GM04504 (cell line): ENCODE measurements around the gene PRB2.
"Not testable (repeated sequence)": the region's sequence is repeated elsewhere in the genome, so short reads cannot be mapped to it uniquely, and the experiment has no call there.

Source experiments
- DNase-seq: peaks from one replicate; pipeline ENCODE4 v3.0.0-alpha.2; 2012; ENCODE audit warnings: low read depth

PRB2 gene

GRCh38 chr12:11395467-11395866 is at the start of gene PRB2:
Gene PRB2, minus strand, starts transcription at chr12:11395567. Its CDS starts 38 bp downstream, at chr12:11395529.
- DNase-seq, result not testable (repeated sequence)

- no peak for DNase-seq
Measured at GRCh38 chr12:11437966-11438365, 42.6 kb upstream of the PRB2 start.

GRCh38 chr12:11433664-11434063 is 38.3 kb upstream of the PRB2 start:
- no peak for DNase-seq

- DNase-seq, result no peak
Measured at GRCh38 chr12:11431486-11431885, 36.1 kb upstream of the PRB2 start.

GRCh38 chr12:11427341-11427740 is 32.0 kb upstream of the PRB2 start:
- no peak for DNase-seq

DNA sequence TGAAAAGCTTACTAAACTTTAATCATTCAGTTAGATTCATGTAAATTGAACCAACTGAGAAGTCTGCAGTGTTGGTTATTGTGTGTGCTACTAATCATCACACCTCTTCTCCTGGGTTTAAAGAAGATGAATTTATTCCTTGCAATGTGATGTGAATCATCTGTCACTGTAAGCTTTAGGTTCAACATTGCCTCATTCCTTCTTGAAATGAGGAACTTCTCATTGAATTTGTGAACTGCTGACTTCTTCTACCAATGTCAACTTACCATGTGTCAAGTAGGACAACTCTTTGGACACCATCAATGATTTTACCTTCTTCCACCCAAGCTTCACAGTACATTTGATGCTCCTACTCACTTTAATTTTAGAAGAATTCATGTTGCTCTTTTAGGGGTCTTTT is 17.4 kb upstream of the PRB2 start:
- no peak for DNase-seq

DNA sequence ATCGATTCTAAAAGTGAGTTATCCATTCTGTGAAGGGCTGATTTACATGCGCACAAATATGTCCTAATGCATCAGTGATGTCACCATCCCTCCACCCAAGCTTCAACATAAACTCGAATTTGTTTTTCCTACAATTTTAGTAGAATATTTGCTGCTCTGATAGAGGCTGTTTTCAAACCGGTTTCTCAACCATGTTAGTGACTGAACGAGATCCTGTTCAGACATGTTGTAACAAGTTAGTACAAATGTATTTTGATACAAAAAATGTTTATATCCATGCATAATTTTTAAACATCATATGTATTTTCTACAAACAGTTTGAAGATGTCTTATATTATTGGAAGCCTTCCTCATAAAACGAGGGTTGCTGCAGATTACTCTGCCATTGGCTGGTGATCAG is 12.7 kb upstream of the PRB2 start:
- DNase-seq, result no peak

GRCh38 chr12:11397366-11397765 is 2.0 kb upstream of the PRB2 start:
- no peak for DNase-seq

DNA sequence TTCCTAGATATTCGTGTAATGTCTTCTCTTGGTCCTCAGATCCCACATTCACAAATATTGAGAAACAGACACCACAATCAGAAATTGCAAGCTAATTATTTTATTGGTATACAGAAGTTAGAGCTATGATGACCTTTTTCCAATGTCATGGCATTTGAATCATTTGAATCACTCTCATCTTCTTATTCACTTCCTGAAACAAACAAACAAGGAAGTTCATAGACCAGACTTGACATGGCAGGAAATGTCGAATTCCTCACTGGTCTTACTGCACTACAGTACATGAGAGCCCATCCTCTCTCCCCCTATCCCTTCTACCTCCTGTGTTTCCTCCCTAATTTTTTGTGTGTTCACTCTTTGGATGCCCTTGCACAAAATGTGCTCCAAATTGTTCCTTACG is 3.9 kb downstream of the PRB2 start:
- DNase-seq, result not testable (repeated sequence)

DNA sequence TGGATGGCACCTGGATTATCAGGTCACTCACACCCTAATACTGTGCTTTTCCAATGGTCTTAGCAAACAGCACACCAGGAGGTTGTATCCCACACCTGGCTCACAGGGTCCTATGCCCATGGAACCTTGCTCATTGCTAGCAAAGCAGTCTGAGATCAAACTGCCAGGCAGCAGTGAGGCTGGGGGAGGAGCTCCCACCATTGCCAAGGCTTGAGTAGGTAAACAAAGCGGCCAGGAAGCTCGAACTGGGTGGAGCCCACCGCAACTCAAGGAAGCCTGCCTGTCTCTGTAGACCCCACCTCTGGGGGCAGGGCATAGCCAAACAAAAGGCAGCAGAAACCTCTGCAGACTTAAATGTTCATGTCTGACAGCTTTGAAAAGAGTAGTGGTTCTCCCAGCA is 17.9 kb downstream of the PRB2 start:
- not testable (repeated sequence) for DNase-seq

DNA sequence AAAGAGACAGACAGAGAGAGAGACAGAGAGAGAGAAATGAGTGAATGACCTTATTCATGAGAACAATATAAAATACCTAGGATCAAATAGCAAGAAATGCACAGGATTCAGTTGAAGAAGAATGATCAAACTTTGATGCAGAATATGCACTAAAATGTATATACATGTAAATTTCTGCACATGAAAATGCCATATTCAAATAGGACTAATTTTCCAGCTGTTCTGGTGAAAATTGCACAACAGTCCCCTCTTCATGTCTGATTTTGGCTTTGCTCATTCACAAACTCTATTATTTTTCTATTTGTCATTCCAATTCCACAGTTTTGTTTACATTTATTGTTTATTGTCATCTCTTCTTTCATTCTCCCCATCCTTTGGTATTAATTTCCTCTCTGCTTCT is 34.2 kb downstream of the PRB2 start:
- no peak for DNase-seq

DNA sequence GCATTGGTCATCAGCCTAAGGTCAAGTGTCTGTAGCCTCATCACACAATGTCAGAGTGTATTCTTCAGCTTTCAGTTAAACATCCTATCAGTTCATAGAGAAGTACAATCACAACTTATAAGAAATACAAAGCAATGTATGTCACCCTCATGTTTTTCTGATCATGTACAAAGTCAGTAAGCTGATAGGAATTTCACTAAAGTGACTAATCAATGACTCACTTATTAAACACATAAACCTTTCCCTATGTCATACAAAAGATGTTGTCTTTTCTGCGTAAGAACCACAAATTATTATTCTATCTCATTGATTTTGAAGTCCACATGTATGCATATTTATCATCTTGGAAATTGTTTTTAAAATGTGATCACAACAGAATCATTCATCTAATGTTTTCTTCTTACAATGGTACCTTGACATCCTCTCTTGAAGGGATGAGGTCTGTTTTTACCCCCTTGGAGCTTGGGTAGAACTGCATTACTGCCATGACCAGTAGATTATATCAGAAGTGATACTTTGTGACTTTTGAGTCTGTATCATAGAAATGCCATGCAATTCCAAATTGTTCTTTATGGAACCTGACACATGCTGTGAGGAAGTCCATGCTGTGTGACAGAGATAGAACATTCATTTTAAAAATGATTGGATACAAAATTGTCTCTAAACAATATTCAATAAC is 35.0 kb downstream of the PRB2 start:
- not testable (repeated sequence) for DNase-seq

GRCh38 chr12:11351736-11352135 is 43.6 kb downstream of the PRB2 start:
- not testable (repeated sequence) for DNase-seq

DNA sequence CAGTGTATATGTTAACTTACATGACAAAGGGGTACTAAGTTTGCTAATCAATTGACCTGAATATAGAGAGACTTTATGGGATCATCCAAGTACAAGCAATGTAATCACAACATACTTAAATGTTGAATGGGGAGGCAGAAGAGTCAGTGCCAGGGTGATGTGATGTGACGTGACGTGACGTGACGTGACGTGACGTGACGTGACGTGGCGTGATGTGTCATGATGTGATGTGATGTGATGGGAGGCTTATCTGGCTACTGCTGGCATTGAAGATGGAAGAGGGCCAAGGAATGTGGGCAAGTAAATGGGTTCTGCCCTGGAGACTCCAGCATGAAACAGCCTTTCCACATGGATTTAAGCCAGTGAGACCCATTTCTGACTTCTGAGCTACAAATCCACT is 46.9 kb downstream of the PRB2 start:
- no peak for DNase-seq

DNA sequence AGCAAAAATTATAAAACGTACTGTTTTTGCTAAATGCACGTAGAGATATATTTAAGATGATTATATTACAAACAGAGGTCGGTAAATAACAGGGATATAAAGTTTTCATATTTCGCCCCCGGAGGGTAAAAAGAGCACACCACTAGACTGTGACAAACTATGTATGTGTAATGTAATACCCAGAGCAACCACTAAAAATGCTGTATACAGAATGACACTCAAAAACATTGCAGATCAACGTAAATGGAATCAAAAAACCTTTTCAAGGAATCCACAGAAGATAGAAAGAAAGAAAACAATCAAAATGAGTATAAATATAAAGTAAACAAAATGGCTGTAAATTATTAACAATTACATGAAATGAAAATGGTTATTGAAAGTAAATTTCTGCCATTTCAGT is 47.6 kb downstream of the PRB2 start:
- no peak for DNase-seq

GRCh38 chr12:11344500-11344899 is 50.9 kb downstream of the PRB2 start:
- DNase-seq, result no peak
